ENCODE data around the gene LSM2.
"Not testable (repeated sequence)": the region's sequence is repeated elsewhere in the genome, so short reads cannot be mapped to it uniquely, and the experiment has no call there.

LSM2 gene

DNA sequence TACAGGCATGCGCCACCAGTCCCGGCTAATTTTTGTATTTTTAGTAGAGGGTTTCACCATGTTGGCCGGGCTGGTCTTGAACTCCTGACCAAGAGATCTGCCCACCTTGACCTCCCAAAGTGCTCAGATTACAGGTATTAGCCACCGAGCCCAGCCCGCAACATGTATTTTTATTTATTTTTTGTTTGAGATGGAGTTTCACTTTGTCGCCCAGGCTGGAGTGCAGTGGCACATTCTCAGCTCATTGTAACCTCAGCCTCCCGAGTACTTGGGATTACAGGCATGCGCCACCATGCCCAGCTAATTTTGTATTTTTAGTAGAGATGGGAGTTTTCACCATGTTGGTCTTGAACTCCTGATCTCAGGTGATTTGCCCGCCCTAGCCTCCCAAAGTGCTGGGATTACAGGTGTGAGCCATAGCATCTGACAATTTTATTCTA, 31.4 kb upstream of the LSM2 start:
- not testable (repeated sequence) for H3K9me3 ChIP-seq (ENCODE audit: control insufficient read depth in 5 of 5, low read length in 5 of 5); H3K27me3 ChIP-seq (ENCODE audit: control insufficient read depth in 5 of 5, insufficient read depth in 4 of 5, low read length in 5 of 5); H3K9ac ChIP-seq (ENCODE audit: low read length in 5 of 5); H3K27ac ChIP-seq (ENCODE audit: low read depth, low read length)
- Histone ChIP-seq H3K36me3 (ENCODE audit: control insufficient read depth in 5 of 5, insufficient read depth in 5 of 5, low read length in 5 of 5) (peaks cover 6 to 46% (median 37%) of the 10 kb centered on the region in 5 donors), H3K4me3 (ENCODE audit: low read depth in 1 of 5, low read length in 5 of 5) (peak overlapping the region in 1 of 5 donors; percentile 24), H3K4me1 (ENCODE audit: control insufficient read depth in 5 of 5, insufficient read depth in 5 of 5, low read length in 5 of 5) (peaks cover 5 to 45% (median 31%) of the 10 kb centered on the region in 5 donors)

DNA sequence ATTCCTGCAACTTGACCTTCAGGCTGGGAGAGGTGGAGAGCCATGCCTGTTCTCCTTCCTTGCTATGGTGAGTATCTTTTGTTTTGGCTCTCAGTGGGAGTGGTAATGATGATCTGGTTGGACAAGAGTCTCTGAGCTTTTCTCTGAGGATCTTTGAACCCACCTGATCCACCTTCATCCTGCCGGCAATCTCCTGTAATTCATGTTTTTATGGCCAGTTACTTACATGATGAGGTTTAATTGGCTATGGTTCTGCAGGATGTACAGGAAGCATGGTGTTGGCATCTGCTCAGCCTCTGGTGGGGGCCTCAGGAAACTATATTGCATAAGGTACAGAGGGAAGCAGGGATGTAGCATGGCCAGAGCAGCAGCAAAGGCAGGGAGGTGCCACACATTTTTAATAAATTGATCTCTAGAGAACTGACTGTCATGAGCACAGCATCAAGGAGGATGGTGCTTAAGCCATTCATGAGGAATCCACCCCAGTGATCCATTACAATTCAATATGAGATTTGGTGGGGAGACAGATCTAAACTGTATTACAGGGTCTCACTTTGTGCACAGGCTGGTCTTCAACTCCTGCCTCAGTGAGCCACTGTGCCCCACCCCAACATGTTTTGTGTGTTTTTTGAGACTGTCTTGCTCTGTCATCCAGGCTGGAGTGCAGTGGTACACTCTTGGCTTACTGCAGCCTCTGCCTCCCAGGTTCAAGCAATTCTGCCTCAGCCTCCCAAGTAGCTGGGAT, 30.8 kb upstream of the LSM2 start:
- H3K9me3 ChIP-seq (ENCODE audit: control insufficient read depth in 5 of 5, low read length in 5 of 5), result no peaks in the 10 kb centered on the region
- no peaks in the 10 kb centered on the region for H3K27me3 ChIP-seq (ENCODE audit: control insufficient read depth in 5 of 5, insufficient read depth in 4 of 5, low read length in 5 of 5)
- H3K4me3 ChIP-seq (ENCODE audit: low read depth in 1 of 5, low read length in 5 of 5), result peak overlapping the region in 2 of 5 donors; percentile 12 to 24
- H3K27ac ChIP-seq (ENCODE audit: low read depth, low read length), result peak overlapping the region; percentile 97
- H3K4me1 ChIP-seq (ENCODE audit: control insufficient read depth in 5 of 5, insufficient read depth in 5 of 5, low read length in 5 of 5), result peaks cover 5 to 48% (median 31%) of the 10 kb centered on the region in 5 donors
- H3K9ac ChIP-seq (ENCODE audit: low read length in 5 of 5), result peak overlapping the region in 2 of 5 donors; percentile 0 to 44
- H3K36me3 ChIP-seq (ENCODE audit: control insufficient read depth in 5 of 5, insufficient read depth in 5 of 5, low read length in 5 of 5), result peaks cover 6 to 42% (median 37%) of the 10 kb centered on the region in 5 donors

DNA sequence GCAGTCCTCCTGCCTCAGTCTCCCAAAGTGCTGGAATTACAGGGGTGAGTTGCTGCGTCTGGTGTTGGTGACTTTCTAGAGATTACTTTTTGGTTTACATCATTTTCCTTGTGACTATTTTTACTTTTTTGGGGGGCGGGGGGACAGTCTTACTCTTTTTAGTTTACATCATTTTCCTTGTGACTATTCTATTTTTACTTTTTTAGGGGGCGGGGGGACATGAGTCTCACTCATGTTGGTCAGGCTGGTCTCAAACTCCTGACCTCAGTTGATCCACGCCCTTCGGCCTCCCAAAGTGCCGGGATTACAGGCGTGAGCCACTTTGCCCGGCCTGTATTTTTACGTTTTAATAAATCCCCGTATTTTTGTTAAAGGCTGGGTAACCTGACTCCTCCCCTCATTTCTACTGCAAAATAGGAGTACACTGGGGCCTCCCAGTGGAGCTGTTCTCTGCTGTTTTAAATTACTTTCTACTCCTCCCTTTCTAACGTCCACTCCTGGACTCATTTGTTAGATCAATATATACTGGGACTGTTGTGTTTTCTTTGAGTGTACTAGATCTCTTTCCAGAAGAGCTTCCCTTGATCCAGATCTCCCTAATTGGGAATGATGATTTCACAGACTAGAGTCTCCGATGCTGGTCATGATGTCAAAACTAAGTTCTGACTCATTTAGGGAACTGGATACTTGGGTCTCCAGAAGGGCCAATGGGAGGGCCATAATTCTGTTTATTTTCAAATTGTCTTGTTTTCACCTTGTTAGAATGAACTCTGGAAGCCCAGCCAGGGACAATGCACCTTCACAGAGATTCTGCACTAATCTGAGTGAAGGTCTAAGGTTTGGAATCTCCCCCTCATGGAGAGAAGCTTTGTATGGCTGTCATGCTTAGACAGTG, 30.0 kb upstream of the LSM2 start:
- Histone ChIP-seq H3K9me3 (ENCODE audit: control insufficient read depth in 5 of 5, low read length in 5 of 5) (no peaks in the 10 kb centered on the region), H3K27me3 (ENCODE audit: control insufficient read depth in 5 of 5, insufficient read depth in 4 of 5, low read length in 5 of 5) (no peaks in the 10 kb centered on the region), H3K4me3 (ENCODE audit: low read depth in 1 of 5, low read length in 5 of 5) (peak overlapping the region in 4 of 5 donors; percentile 36 to 98 (median 75)), H3K9ac (ENCODE audit: low read length in 5 of 5) (peak overlapping the region in 4 of 5 donors; percentile 0 to 70 (median 62)), H3K4me1 (ENCODE audit: control insufficient read depth in 5 of 5, insufficient read depth in 5 of 5, low read length in 5 of 5) (peaks cover 5 to 49% (median 33%) of the 10 kb centered on the region in 5 donors), H3K36me3 (ENCODE audit: control insufficient read depth in 5 of 5, insufficient read depth in 5 of 5, low read length in 5 of 5) (peaks cover 6 to 42% (median 37%) of the 10 kb centered on the region in 5 donors), H3K27ac (ENCODE audit: low read depth, low read length) (peak overlapping the region; percentile 97)

DNA sequence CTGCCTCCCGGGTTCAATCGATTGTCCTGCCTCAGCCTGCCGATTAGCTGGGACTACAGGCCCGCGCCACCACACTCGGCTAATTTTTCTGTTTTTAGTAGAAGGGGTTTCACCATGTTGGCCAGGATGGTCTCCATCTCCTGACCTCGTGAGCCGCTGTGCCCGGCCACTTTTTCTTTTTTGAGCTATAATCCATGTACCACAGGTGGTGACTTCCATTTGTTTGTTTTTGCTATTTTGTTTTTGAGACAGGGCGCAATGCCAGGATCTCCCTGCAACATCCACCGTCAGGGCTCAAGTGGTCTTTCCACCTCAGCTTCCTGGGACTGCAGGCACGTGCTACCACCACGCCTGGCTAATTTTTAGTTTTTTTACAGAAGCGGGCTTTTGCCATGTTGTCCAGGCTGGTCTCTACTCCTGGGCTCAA, 29.3 kb upstream of the LSM2 start:
- Histone ChIP-seq H3K36me3 (ENCODE audit: control insufficient read depth in 5 of 5, insufficient read depth in 5 of 5, low read length in 5 of 5) (peaks cover 6 to 41% (median 37%) of the 10 kb centered on the region in 5 donors), H3K4me1 (ENCODE audit: control insufficient read depth in 5 of 5, insufficient read depth in 5 of 5, low read length in 5 of 5) (peaks cover 7 to 55% (median 39%) of the 10 kb centered on the region in 5 donors), H3K27ac (ENCODE audit: low read depth, low read length) (peak overlapping the region; percentile 97), H3K9me3 (ENCODE audit: control insufficient read depth in 5 of 5, low read length in 5 of 5) (no peaks in the 10 kb centered on the region), H3K4me3 (ENCODE audit: low read depth in 1 of 5, low read length in 5 of 5) (peak overlapping the region; percentile 36 to 98 (median 95)), H3K27me3 (ENCODE audit: control insufficient read depth in 5 of 5, insufficient read depth in 4 of 5, low read length in 5 of 5) (no peaks in the 10 kb centered on the region), H3K9ac (ENCODE audit: low read length in 5 of 5) (peak overlapping the region in 3 of 5 donors; percentile 58 to 70 (median 66))

DNA sequence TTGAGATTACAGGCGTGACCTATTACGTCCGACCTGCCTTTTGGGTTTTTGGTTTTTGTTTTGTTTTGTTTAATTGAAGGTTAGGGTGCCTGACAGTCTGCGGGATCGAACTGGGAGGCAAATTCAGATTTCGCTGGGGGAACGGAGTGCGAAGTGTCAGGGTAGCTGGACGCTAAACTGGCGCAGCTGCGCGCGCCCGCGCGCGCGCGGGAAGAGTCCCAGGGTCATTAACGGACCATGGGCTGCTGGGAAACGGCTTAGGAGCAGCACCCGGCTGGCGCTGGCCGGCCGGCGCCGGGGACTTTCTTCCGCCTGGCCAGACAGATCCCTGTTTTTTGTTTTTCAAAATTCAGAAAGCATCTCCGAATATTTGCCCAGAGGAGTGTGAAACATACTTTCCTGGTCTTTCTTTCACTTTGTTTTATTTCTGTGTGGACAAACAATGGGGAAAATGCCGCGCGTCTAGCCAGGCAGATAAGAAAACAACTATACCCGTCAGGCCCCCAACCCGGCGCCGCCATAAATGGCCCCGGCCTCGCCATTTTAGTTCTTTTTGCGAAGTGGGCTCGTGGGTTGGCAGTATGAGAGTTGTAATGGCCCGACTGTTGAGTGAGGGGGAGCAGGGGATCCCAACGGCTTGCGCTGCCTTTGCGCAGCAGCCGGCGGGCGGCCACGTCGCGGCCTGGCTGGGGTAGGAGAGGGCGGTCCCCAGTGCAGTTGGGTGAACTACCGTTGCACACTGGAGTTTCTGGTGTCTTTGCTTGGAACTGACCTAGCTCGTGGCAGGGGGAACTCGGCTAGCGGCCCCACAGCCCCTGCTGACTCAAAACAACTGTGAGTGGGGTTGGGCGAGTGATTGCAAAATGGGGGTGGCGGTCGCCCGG, 27.8 kb upstream of the LSM2 start:
- no peaks in the 10 kb centered on the region for H3K9me3 ChIP-seq (ENCODE audit: control insufficient read depth in 5 of 5, low read length in 5 of 5)
- H3K36me3 ChIP-seq (ENCODE audit: control insufficient read depth in 5 of 5, insufficient read depth in 5 of 5, low read length in 5 of 5), result peaks cover 6 to 27% (median 25%) of the 10 kb centered on the region in 5 donors
- H3K4me1 ChIP-seq (ENCODE audit: control insufficient read depth in 5 of 5, insufficient read depth in 5 of 5, low read length in 5 of 5), result peaks cover 10 to 64% (median 44%) of the 10 kb centered on the region in 5 donors
- H3K9ac ChIP-seq (ENCODE audit: low read length in 5 of 5), result peak overlapping the region; percentile 77 to 96 (median 92)
- H3K27me3 ChIP-seq (ENCODE audit: control insufficient read depth in 5 of 5, insufficient read depth in 4 of 5, low read length in 5 of 5), result no peaks in the 10 kb centered on the region
- peak overlapping the region; percentile 97 for H3K27ac ChIP-seq (ENCODE audit: low read depth, low read length)
- peak overlapping the region; percentile 91 to 98 (median 95) for H3K4me3 ChIP-seq (ENCODE audit: low read depth in 1 of 5, low read length in 5 of 5)

DNA sequence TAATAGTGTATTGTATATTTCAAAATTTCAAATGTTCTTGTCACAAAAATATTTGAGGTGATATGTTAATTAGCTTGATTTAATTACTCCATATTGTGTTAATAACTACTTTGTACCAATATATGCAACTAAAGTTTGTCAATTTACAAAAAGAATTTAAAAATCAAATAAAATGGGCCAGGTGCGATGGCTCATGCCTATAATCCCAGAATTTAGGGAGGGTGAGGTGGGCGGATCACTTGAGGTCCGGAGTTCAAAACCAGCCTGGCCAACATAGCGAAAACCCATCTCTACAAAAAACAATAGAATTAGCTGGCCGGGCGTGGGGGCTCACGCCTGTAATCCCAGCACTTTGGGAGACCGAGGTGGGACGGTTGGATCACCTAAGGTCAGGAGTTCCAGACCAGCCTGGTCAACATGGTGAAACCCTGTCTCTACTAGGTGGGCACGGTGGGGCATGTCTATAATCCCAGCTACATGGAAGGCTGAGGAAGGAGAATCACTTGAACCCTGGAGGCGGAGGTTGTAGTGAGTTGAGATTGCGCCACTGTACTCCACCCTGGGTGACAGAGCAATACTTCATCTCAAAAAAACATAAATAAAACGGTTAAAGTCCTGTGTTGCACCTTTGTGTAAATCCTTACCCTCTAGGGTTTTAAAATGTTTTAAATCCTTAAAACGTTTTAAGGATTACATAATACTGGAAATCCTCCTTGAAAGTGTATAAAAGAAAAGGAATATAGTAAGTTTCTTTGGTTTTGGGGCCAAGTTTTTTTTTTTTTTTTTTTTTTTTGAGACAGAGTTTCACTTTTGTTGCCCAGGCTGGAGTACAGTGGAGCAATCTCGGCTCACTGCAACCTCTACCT, 24.8 kb upstream of the LSM2 start:
- Histone ChIP-seq H3K4me1 (ENCODE audit: control insufficient read depth in 5 of 5, insufficient read depth in 5 of 5, low read length in 5 of 5) (peaks cover 20 to 53% (median 36%) of the 10 kb centered on the region in 5 donors), H3K27ac (ENCODE audit: low read depth, low read length) (peak overlapping the region; percentile 65), H3K9me3 (ENCODE audit: control insufficient read depth in 5 of 5, low read length in 5 of 5) (no peaks in the 10 kb centered on the region), H3K36me3 (ENCODE audit: control insufficient read depth in 5 of 5, insufficient read depth in 5 of 5, low read length in 5 of 5) (no peaks in the 10 kb centered on the region), H3K4me3 (ENCODE audit: low read depth in 1 of 5, low read length in 5 of 5) (peak overlapping the region; percentile 68 to 89 (median 83)), H3K27me3 (ENCODE audit: control insufficient read depth in 5 of 5, insufficient read depth in 4 of 5, low read length in 5 of 5) (peaks cover 0 to 6% (median 0%) of the 10 kb centered on the region in 5 donors), H3K9ac (ENCODE audit: low read length in 5 of 5) (peak overlapping the region in 2 of 5 donors; percentile 59 to 67)

DNA sequence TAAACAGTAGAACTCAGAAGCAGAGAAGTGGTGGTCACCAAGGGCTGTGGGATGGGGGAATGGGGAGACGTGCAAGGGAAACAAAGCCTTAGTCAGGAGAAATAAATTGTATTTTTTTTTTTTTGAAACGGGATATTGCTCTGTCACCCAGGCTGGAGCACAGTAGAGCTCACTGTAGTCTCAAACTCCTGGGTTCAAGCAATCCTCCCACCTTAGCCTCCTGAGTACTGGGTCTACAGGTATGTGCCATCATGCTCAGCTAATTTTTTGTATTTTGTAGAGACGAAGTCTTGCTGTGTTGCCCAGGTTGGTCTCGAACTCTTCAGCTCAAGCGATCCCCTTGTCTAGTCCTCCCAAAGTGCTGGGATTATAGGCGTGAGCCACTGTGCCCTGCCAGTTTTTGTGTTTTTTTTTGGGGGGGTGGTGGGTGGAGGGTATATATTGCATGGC, 24.1 kb upstream of the LSM2 start:
- Histone ChIP-seq H3K4me3 (ENCODE audit: low read depth in 1 of 5, low read length in 5 of 5) (peak overlapping the region; percentile 68 to 89 (median 83)), H3K27me3 (ENCODE audit: control insufficient read depth in 5 of 5, insufficient read depth in 4 of 5, low read length in 5 of 5) (peaks cover 0 to 6% (median 0%) of the 10 kb centered on the region in 5 donors), H3K36me3 (ENCODE audit: control insufficient read depth in 5 of 5, insufficient read depth in 5 of 5, low read length in 5 of 5) (no peaks in the 10 kb centered on the region), H3K27ac (ENCODE audit: low read depth, low read length) (peak overlapping the region; percentile 65), H3K4me1 (ENCODE audit: control insufficient read depth in 5 of 5, insufficient read depth in 5 of 5, low read length in 5 of 5) (peaks cover 19 to 51% (median 34%) of the 10 kb centered on the region in 5 donors), H3K9ac (ENCODE audit: low read length in 5 of 5) (peak overlapping the region in 3 of 5 donors; percentile 59 to 69 (median 67)), H3K9me3 (ENCODE audit: control insufficient read depth in 5 of 5, low read length in 5 of 5) (no peaks in the 10 kb centered on the region)

DNA sequence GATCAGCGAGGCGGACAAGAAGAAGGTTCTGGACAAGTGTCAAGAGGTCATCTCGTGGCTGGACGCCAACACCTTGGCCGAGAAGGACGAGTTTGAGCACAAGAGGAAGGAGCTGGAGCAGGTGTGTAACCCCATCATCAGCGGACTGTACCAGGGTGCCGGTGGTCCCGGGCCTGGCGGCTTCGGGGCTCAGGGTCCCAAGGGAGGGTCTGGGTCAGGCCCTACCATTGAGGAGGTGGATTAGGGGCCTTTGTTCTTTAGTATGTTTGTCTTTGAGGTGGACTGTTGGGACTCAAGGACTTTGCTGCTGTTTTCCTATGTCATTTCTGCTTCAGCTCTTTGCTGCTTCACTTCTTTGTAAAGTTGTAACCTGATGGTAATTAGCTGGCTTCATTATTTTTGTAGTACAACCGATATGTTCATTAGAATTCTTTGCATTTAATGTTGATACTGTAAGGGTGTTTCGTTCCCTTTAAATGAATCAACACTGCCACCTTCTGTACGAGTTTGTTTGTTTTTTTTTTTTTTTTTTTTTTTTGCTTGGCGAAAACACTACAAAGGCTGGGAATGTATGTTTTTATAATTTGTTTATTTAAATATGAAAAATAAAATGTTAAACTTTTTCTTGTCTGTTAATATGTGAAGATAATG, 23.0 kb upstream of the LSM2 start:
- Histone ChIP-seq H3K4me3 (ENCODE audit: low read depth in 1 of 5, low read length in 5 of 5) (peak overlapping the region; percentile 68 to 89 (median 83)), H3K27ac (ENCODE audit: low read depth, low read length) (peak overlapping the region; percentile 85)

More for the DNA sequence above, 23.0 kb upstream of the LSM2 start:
- peak overlapping the region; percentile 10 to 79 (median 66) for H3K9ac ChIP-seq (ENCODE audit: low read length in 5 of 5)
- H3K9me3 ChIP-seq (ENCODE audit: control insufficient read depth in 5 of 5, low read length in 5 of 5), result no peaks in the 10 kb centered on the region
- no peaks in the 10 kb centered on the region for H3K36me3 ChIP-seq (ENCODE audit: control insufficient read depth in 5 of 5, insufficient read depth in 5 of 5, low read length in 5 of 5)
- peaks cover 0 to 6% (median 0%) of the 10 kb centered on the region in 5 donors for H3K27me3 ChIP-seq (ENCODE audit: control insufficient read depth in 5 of 5, insufficient read depth in 4 of 5, low read length in 5 of 5)
- H3K4me1 ChIP-seq (ENCODE audit: control insufficient read depth in 5 of 5, insufficient read depth in 5 of 5, low read length in 5 of 5), result peaks cover 20 to 39% (median 29%) of the 10 kb centered on the region in 5 donors
